ENCODE results near the gene EVA1C.
"Not testable (repeated sequence)": the region's sequence is repeated elsewhere in the genome, so short reads cannot be mapped to it uniquely, and the experiment has no call there.

EVA1C gene

DNA sequence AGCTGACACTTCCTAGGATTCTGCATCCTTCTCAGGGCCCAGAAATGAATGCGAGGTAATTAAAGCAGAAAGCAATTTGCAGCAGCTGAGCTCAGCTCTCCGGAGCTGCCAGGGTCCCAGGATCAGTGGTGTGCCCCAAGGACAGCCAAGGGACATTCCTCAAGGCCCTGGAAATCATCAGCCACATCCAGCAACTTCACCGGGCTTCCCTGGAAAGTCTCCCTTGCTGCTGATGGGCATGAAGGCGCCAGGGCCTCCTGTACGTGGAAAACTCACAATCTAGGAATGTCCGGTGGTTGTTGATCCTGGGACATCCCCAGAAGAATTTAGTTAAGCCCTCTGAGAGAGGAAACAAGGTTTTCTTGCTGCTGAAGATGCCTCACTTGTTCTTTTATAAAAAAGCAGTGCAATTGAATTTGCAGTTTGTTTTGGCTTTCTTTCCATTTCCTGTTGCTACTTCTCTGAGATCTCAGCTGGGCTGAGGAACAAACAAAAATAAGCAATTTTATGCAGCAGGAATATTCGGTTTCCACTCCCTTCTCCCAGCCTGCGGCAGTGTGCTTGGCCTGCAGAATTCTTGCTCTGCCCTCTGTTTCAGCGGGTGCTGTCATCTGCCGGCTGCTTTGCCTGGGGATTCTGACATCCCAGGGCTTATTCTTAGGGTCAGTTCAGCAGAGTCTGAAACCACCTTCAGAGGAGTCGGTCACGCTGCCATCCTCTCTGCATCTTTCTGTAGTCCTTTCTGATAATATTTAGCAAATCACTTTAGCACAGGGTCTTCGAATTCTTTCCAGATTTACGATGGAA, 86.9 kb downstream of the EVA1C start:
- TF ChIP-seq FOXP2 (optimal IDR thresholded peaks at IDR 0.05; ENCODE audit: control extremely low read depth, extremely low read length, insufficient read depth): no peak
- TF ChIP-seq EZH2 (IDR thresholded peaks at IDR 0.05): no peak
- no peak for TF ChIP-seq POLR2AphosphoS5 (IDR thresholded peaks at IDR 0.05; ENCODE audit: borderline replicate concordance, low read depth, low read length)
- Histone ChIP-seq H3K4me3 (no peak overlapping the region), H3K9ac (ENCODE audit: insufficient read length) (no peak overlapping the region), H3K36me3 (ENCODE audit: insufficient read depth, low read length) (no peaks in the 10 kb centered on the region), H3K27ac (no peak overlapping the region), H3K9me3 (ENCODE audit: low read depth, low read length) (no peaks in the 10 kb centered on the region)
- no peak for DNase-seq (ENCODE audit: low read depth, low spot score)

DNA sequence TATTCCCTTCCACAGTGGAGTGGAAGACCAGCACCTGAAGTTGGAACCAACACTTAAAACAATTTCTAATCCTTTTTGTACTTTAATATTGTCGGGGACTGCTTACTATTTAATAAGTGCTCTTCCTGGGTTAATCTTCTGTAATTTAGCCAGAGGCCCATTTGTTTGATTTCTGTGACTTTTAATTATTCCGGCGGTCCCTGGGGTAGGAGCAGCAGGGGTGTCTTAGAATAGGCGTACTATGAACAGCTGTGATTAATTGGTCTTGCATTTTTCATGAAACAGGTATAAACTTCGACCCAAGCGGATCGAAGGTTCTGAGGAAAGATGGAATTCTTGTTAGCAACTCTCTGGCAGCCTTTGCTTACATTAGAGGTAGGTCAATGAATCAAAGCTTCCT, 91.1 kb downstream of the EVA1C start:
- H3K9ac ChIP-seq (ENCODE audit: insufficient read length); H3K36me3 ChIP-seq (ENCODE audit: insufficient read depth, low read length); DNase-seq (ENCODE audit: low read depth, low spot score); H3K9me3 ChIP-seq (ENCODE audit: low read depth, low read length); H3K27ac ChIP-seq; H3K4me3 ChIP-seq: not testable (repeated sequence)

DNA sequence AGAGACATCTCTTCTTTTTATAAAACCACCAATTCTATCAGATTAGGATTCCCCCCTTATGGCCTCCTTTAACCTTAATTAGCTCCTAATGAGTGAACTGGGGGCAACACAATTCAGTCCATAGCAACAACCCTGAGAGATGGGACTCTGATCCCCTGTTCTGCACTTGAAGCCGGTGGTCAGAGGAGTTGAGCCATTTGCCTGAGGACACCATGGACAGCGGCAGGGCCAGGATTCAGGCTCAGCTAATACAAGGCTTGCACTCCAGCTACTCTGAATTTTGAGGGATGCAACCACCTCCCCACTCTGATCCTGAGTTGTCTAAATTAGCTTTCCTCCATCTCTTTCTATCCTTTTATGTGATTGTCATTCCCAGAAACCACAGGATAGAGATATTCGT, 93.3 kb downstream of the EVA1C start:
- H3K9ac ChIP-seq (ENCODE audit: insufficient read length); H3K4me3 ChIP-seq; H3K27ac ChIP-seq; H3K36me3 ChIP-seq (ENCODE audit: insufficient read depth, low read length); DNase-seq (ENCODE audit: low read depth, low spot score); H3K9me3 ChIP-seq (ENCODE audit: low read depth, low read length): not testable (repeated sequence)

DNA sequence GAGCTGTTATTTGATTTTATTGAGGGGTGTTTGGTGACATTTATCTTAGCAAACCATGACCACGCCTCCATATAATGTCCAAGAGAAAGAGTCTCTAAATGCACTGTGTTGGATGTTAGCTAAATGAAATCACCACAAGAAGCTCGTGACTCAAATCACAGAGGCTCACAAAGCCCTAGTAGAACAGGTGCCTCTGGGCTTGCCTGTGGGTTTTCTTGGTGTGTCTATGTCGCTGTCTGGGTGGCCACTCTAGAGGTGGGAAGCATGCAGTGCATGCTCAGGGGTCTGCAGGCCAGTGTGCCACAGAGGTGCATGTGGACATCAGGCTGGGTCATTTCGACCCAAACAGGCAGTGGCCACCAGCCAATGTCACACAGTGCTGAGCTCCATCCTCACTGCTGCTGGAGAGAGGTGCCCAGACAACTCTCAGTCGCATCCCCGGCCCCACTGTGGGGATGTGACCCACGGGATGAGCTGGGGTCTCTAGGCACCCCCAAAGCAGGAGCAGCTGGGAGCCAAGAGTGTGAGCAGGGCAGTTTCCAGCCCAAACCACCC, 94.0 kb downstream of the EVA1C start:
- not testable (repeated sequence) for H3K4me3 ChIP-seq; H3K9me3 ChIP-seq (ENCODE audit: low read depth, low read length); DNase-seq (ENCODE audit: low read depth, low spot score); H3K36me3 ChIP-seq (ENCODE audit: insufficient read depth, low read length); H3K9ac ChIP-seq (ENCODE audit: insufficient read length); H3K27ac ChIP-seq

DNA sequence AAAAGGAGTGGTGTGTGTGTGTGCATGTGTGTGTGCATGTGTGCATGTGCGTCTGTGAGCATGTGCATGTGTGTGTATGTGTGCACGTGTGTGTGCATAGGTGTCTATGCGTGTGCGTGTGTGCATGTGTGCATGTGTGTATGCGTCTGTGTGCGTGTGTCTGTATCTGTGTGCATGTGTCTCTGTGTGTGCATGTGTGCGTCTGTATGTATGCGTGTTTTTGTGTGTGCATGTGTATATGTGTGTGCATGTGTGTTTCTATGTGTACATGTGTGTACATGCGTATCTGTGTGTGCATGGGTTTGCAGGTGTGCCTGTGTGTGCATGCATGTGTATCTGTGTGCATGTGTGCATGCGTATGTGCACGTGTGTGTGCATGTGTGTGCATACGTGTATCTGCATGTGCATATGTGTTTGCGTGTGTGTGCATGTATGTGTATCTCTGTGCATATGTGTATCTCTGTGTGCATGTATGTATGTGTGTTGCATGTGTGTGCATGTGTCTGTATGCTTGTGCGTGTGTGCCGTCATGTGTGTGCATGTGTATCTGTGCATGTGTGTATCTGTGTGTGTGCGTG, 94.9 kb downstream of the EVA1C start:
- H3K9me3 ChIP-seq (ENCODE audit: low read depth, low read length): no peaks in the 10 kb centered on the region
- H3K9ac ChIP-seq (ENCODE audit: insufficient read length): no peak overlapping the region
- DNase-seq (ENCODE audit: low read depth, low spot score): no peak
- TF ChIP-seq POLR2AphosphoS5 (IDR thresholded peaks at IDR 0.05; ENCODE audit: borderline replicate concordance, low read depth, low read length) (no peak), EZH2 (IDR thresholded peaks at IDR 0.05) (no peak), FOXP2 (optimal IDR thresholded peaks at IDR 0.05; ENCODE audit: control extremely low read depth, extremely low read length, insufficient read depth) (no peak)
- H3K36me3 ChIP-seq (ENCODE audit: insufficient read depth, low read length): no peaks in the 10 kb centered on the region
- H3K4me3 ChIP-seq: no peak overlapping the region
- no peak overlapping the region for H3K27ac ChIP-seq

DNA sequence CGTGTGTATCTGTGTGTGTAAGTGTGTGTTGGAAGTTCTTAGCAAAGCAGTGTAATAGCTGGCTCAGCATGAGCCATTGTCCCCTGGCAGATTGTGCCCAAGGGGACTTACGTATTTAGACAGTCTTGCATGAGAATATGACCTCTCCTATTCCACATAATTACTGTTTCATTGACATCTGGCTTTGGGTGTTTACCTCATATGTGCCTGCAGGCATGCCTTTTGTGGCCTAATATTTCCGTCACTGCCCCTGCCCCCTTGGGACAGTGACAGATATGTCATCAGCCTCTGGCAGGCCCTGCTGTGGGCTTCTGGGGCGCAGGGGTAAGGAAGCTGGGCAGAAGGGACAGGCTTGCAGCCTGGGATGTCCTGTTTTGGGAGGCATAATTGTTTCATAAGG, 95.5 kb downstream of the EVA1C start:
- not testable (repeated sequence) for H3K36me3 ChIP-seq (ENCODE audit: insufficient read depth, low read length); H3K9ac ChIP-seq (ENCODE audit: insufficient read length); H3K27ac ChIP-seq; H3K9me3 ChIP-seq (ENCODE audit: low read depth, low read length); H3K4me3 ChIP-seq; DNase-seq (ENCODE audit: low read depth, low spot score)

DNA sequence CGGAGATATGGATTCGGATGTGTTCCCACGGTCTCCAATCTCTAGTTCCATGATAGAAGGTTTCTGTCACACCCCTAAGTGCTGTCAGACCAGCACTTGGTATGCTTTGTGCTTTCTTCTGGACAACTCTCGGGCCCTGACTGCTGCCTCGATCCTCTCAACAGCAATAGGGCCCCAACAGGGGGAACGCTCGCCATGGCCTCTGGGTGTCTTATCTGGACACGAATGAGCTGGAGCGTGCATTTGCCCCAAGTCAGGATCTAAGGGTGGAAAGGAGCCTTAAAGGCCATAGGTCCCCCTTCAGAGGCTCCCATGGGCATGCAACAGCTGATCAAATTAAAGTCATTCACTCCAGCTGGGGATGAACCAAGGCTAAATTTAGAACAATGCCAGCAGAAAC, 96.1 kb downstream of the EVA1C start:
- Histone ChIP-seq H3K9me3 (ENCODE audit: low read depth, low read length) (no peaks in the 10 kb centered on the region), H3K4me3 (no peak overlapping the region), H3K9ac (ENCODE audit: insufficient read length) (no peak overlapping the region), H3K27ac (no peak overlapping the region), H3K36me3 (ENCODE audit: insufficient read depth, low read length) (no peaks in the 10 kb centered on the region)
- no peak for DNase-seq (ENCODE audit: low read depth, low spot score)
- TF ChIP-seq POLR2AphosphoS5 (IDR thresholded peaks at IDR 0.05; ENCODE audit: borderline replicate concordance, low read depth, low read length): no peak
- no peak for TF ChIP-seq EZH2 (IDR thresholded peaks at IDR 0.05)
- no peak for TF ChIP-seq FOXP2 (optimal IDR thresholded peaks at IDR 0.05; ENCODE audit: control extremely low read depth, extremely low read length, insufficient read depth)

DNA sequence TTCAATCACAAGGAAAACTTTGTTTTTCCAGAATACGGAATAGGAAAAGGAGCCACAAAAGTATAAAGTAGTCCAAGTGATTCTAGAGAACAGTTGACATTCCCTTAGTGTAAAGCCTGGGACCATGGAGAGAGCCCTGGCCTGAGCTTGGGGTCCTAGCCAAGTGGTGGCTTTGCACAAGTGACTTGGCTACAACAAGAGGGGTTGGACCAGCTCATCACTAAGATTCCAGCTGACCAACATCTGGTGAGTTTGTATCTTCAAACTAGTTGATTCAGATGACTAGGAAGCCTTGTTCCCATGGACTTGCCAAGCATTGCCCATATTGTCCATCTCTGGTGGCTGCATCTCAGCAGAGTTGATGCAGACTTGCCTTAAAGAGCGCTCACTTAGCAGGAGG, 96.5 kb downstream of the EVA1C start:
- not testable (repeated sequence) for H3K9me3 ChIP-seq (ENCODE audit: low read depth, low read length); H3K27ac ChIP-seq; H3K9ac ChIP-seq (ENCODE audit: insufficient read length); DNase-seq (ENCODE audit: low read depth, low spot score); H3K4me3 ChIP-seq; H3K36me3 ChIP-seq (ENCODE audit: insufficient read depth, low read length)

DNA sequence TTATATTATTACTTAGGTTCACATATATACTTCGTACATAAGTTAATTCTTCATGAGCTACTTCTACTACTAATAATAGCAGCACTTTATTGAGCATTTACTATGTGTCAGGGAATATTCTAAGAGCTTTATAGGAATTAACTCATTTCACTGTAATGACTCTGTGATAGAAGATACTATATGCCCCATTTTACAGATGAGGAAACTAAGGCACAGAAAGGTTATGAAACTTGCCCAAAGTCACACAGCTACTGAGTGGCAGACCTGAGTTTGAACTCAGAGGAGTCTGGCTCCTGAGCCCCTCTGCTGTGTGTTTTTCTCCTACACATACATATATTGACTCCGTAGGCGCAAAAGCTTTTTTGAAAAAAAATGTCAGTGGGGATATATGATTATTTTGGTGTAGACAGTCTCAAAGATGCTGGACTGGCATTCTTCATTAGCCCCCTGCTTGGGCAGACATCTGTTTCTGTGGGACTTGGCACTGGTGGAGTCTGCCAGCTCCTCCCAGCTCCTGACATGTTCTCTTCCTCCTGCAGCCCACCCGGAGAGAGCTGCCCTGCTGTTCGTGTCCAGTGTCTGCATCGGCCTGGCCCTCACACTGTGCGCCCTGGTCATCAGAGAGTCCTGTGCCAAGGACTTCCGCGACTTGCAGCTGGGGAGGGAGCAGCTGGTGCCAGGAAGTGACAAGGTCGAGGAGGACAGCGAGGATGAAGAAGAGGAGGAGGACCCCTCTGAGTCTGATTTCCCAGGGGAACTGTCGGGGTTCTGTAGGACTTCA, 102.0 kb downstream of the EVA1C start:
- no peak overlapping the region for H3K4me3 ChIP-seq
- no peak for DNase-seq (ENCODE audit: low read depth, low spot score)

More for the DNA sequence above, 102.0 kb downstream of the EVA1C start:
- no peaks in the 10 kb centered on the region for H3K36me3 ChIP-seq (ENCODE audit: insufficient read depth, low read length)
- no peak for TF ChIP-seq EZH2 (IDR thresholded peaks at IDR 0.05)
- TF ChIP-seq POLR2AphosphoS5 (IDR thresholded peaks at IDR 0.05; ENCODE audit: borderline replicate concordance, low read depth, low read length): no peak
- TF ChIP-seq FOXP2 (optimal IDR thresholded peaks at IDR 0.05; ENCODE audit: control extremely low read depth, extremely low read length, insufficient read depth): no peak
- no peak overlapping the region for H3K9ac ChIP-seq (ENCODE audit: insufficient read length)
- H3K9me3 ChIP-seq (ENCODE audit: low read depth, low read length): no peaks in the 10 kb centered on the region
- H3K27ac ChIP-seq: no peak overlapping the region

Measured in SK-N-MC (cell line).